Mesothelial cell of epicardium (in vitro differentiated cells): ENCODE results near the gene DNPH1. TPM values are rescaled to one million over a fixed set of nuclear protein-coding genes. Genes with fewer than 3 reads are reported as not detected.

Experiments
- DNase-seq, 2 experiments: peaks; one replicate each; pipeline ENCODE4 v3.0.0; 2021; ENCODE audit warnings: low spot score in 2 of 2; ENCODE audit not compliant: unreplicated experiment in 2 of 2
- H3K27ac Mint-ChIP-seq: 2 replicates; pipeline ENCODE4 v1.8.0; 2021; ENCODE audit warnings: mixed read lengths
- H3K27me3 Mint-ChIP-seq: 2 replicates; pipeline ENCODE4 v1.8.0; 2021; ENCODE audit warnings: low read depth, mixed read lengths
- H3K36me3 Mint-ChIP-seq: 2 replicates; pipeline ENCODE4 v1.8.0; 2021; ENCODE audit warnings: mixed read lengths
- H3K4me1 Mint-ChIP-seq: 2 replicates; pipeline ENCODE4 v1.8.0; 2021; ENCODE audit warnings: mixed read lengths
- H3K4me3 Mint-ChIP-seq: 2 replicates; pipeline ENCODE4 v1.8.0; 2021; ENCODE audit warnings: mild to moderate bottlenecking, moderate library complexity, mixed read lengths
- H3K9me3 Mint-ChIP-seq: 2 replicates; pipeline ENCODE4 v1.8.0; 2021; ENCODE audit warnings: mixed read lengths
- total RNA-seq: library from RNA; stranded (reverse); gene quantifications from 3 replicates; pipeline ENCODE4 v1.2.1, GENCODE V29; 2021
- TF ChIP-seq, protein P1 (sequence below): fragments of 200-600 bp; sonication (generic); IDR thresholded peaks from one replicate; pipeline ENCODE4 v1.5.0; 2021; ENCODE audit warnings: antibody characterized with exemption; ENCODE audit not compliant: unreplicated experiment

The DNPH1 gene
- total RNA-seq, 1 donor from 2014 or later = 52.3 TPM

DNA sequence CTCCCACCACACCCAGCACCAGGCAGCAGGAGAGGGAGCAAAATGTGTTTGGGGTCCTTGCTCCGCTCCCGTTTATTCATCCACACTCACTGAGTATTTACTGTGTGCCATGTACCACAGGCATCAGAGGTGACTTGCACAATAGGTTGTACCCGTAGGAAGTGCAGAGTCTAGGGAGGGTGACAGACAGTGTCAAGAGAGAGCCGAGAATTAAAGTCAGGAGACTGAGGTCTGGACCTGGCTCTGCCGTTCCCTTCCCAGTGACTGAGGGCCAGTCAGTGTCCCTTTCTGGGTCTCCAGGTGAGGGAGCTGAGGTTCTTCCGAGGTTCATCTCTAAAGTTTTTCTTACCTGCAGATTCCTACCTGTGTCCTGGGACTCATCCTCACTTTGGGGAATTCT, 36.3 kb upstream of the DNPH1 start:
- H3K27me3 Mint-ChIP-seq = peaks cover 6% of the 10 kb centered on the region
- TF ChIP-seq, protein P1, sequence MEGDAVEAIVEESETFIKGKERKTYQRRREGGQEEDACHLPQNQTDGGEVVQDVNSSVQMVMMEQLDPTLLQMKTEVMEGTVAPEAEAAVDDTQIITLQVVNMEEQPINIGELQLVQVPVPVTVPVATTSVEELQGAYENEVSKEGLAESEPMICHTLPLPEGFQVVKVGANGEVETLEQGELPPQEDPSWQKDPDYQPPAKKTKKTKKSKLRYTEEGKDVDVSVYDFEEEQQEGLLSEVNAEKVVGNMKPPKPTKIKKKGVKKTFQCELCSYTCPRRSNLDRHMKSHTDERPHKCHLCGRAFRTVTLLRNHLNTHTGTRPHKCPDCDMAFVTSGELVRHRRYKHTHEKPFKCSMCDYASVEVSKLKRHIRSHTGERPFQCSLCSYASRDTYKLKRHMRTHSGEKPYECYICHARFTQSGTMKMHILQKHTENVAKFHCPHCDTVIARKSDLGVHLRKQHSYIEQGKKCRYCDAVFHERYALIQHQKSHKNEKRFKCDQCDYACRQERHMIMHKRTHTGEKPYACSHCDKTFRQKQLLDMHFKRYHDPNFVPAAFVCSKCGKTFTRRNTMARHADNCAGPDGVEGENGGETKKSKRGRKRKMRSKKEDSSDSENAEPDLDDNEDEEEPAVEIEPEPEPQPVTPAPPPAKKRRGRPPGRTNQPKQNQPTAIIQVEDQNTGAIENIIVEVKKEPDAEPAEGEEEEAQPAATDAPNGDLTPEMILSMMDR = no peak
- H3K4me3 Mint-ChIP-seq = no peak overlapping the region

DNA sequence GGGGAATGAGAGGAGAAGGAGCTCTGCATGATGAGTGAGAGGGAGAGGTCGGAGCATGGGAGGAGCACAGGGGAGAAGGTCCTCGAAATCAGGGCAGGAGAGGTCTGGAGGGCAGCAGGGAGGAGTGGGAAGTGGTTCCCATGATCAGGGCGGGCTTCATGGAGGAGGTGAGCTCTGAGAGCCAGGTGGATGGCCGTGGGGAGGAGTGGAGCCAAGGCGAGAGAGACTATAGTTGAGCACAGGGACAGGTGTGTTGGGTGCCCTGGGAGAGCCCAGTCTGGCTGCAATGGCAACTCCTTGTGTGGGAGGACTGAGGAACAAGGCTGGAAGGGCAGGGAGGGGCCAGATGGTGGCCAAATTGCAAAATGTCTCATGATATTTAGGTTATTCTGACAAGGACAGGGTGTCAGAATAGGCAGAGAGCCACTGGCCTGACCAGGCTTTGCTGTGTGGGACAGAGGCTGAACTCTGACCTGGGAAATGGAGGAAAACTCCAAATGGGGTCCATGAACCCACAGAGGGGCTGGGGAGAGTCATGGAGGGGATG, 35.4 kb upstream of the DNPH1 start:
- H3K4me3 Mint-ChIP-seq = no peak overlapping the region
- no peaks in the 10 kb centered on the region for H3K36me3 Mint-ChIP-seq
- H3K27me3 Mint-ChIP-seq = peaks cover 6% of the 10 kb centered on the region
- H3K4me1 Mint-ChIP-seq = peaks cover 22% of the 10 kb centered on the region
- DNase-seq = no peak
- H3K27ac Mint-ChIP-seq = no peak overlapping the region
- H3K9me3 Mint-ChIP-seq = no peaks in the 10 kb centered on the region
- TF ChIP-seq, protein P1 = no peak

More for the DNA sequence above, 36.3 kb upstream of the DNPH1 start:
- H3K9me3 Mint-ChIP-seq = no peaks in the 10 kb centered on the region
- no peaks in the 10 kb centered on the region for H3K36me3 Mint-ChIP-seq
- peaks cover 31% of the 10 kb centered on the region for H3K4me1 Mint-ChIP-seq
- no peak overlapping the region for H3K27ac Mint-ChIP-seq
- DNase-seq = no peak

DNA sequence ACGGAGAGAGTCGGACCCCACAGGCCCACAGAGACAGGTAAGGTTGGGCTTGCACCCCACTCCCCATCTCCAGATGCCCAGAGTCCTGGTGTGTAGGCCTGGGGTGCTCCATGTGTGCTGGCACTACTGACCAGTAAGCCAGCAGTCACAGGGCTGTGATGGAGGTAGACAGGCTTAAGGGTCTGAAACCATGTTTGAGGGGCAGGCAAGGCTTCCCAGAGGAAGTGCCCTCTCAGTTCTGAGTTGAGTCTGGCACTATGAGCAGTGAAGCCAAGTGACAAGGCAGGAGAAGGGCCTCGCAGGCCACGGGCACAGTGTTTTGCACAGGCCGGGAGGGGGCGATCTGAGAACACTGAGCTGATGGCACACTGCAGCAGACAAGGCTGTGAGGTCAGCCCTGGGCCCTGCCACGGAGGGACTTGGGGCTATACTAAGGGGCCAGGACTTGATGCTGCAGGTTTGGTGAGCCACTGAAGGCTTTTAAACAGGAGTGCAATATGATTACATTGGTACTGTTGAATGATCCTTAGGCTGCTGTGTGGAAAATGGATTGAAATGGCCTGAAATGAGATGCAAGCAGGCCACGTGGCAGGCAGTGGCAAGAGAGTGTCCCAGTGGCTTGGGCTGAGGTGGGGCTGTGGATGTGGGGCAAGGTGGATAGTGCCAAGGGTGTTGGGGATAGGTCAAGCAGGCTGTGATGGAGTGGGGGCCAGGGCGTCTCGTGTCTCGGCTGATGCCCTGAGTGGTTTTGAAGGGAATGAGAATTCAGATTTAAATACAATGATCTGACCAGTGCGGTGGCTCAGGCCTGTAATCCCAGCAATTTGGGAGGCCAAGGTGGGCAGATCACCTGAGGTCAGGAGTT, 34.3 kb upstream of the DNPH1 start:
- DNase-seq = peak; percentile 60 to 79
- no peak overlapping the region for H3K4me3 Mint-ChIP-seq
- TF ChIP-seq, protein P1 = peak; percentile 46

DNA sequence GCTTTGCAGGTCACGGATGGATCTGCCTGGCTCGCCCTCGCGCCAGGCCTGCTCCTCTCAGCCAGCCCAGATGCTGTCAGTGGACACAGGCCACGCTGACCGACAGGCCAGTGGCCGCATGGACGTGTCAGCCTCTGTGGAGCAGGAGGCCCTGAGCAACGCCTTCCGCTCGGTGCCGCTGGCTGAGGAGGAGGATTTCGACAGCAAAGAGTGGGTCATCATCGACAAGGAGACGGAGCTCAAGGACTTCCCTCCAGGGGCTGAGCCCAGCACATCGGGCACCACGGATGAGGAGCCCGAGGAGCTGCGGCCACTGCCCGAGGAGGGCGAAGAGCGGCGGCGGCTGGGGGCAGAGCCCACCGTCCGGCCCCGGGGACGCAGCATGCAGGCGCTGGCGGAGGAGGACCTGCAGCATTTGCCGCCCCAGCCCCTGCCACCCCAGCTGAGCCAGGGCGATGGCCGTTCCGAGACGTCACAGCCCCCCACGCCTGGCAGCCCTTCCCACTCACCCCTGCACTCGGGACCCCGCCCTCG, 33.6 kb upstream of the DNPH1 start:
- no peak for DNase-seq
- H3K9me3 Mint-ChIP-seq = no peaks in the 10 kb centered on the region
- H3K4me3 Mint-ChIP-seq = no peak overlapping the region
- H3K27ac Mint-ChIP-seq = no peak overlapping the region
- H3K27me3 Mint-ChIP-seq = peaks cover 6% of the 10 kb centered on the region
- no peaks in the 10 kb centered on the region for H3K36me3 Mint-ChIP-seq
- TF ChIP-seq, protein P1 = no peak
- peaks cover 6% of the 10 kb centered on the region for H3K4me1 Mint-ChIP-seq

More for the DNA sequence above, 34.3 kb upstream of the DNPH1 start:
- no peaks in the 10 kb centered on the region for H3K36me3 Mint-ChIP-seq
- H3K4me1 Mint-ChIP-seq = peaks cover 13% of the 10 kb centered on the region
- H3K9me3 Mint-ChIP-seq = no peaks in the 10 kb centered on the region
- no peak overlapping the region for H3K27ac Mint-ChIP-seq
- peaks cover 6% of the 10 kb centered on the region for H3K27me3 Mint-ChIP-seq

DNA sequence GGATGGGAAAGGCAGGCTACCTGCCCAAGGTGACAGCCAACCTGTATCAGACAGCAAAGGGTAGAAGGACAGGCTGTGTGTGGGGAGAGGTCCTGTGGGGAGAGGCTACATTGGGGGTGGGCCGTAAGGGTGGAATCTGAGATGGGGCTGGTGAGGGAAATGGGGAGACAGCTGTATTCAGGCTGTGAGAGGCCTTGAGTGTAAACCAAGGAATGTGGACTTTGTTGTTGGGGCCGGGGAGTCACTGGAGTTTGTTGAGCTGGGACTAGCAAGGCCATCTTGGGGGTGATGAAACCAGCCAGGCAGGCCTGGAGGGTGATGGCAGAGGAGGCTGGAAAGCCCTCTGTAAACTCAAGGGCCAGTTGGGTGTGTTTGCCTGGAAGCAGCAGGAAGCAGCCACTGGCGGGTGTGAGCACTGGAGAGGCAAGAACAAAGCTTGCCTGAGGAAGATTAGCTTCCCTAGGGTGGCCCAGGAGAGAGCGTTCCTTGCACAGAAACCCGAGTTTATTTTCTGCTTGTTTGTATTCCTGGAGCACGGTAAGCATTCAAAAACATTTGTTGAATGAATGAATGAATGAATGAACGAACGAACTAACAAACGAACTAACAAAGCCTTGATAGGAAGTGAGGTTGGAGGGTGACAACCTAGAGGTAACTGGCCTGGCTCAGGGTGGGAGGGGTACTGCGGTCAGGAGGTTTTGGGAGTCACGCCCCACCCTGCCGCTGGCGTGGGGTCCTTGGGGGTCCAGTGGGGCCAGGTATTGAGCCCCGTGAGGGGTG, 32.9 kb upstream of the DNPH1 start:
- H3K9me3 Mint-ChIP-seq = no peaks in the 10 kb centered on the region
- H3K36me3 Mint-ChIP-seq = no peaks in the 10 kb centered on the region
- H3K4me1 Mint-ChIP-seq = no peaks in the 10 kb centered on the region
- H3K27me3 Mint-ChIP-seq = no peaks in the 10 kb centered on the region
- no peak overlapping the region for H3K27ac Mint-ChIP-seq
- no peak for DNase-seq
- TF ChIP-seq, protein P1 = no peak
- H3K4me3 Mint-ChIP-seq = no peak overlapping the region
